ENCODE data around the gene ST8SIA2.

ST8SIA2 gene, protein sequence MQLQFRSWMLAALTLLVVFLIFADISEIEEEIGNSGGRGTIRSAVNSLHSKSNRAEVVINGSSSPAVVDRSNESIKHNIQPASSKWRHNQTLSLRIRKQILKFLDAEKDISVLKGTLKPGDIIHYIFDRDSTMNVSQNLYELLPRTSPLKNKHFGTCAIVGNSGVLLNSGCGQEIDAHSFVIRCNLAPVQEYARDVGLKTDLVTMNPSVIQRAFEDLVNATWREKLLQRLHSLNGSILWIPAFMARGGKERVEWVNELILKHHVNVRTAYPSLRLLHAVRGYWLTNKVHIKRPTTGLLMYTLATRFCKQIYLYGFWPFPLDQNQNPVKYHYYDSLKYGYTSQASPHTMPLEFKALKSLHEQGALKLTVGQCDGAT

DNA sequence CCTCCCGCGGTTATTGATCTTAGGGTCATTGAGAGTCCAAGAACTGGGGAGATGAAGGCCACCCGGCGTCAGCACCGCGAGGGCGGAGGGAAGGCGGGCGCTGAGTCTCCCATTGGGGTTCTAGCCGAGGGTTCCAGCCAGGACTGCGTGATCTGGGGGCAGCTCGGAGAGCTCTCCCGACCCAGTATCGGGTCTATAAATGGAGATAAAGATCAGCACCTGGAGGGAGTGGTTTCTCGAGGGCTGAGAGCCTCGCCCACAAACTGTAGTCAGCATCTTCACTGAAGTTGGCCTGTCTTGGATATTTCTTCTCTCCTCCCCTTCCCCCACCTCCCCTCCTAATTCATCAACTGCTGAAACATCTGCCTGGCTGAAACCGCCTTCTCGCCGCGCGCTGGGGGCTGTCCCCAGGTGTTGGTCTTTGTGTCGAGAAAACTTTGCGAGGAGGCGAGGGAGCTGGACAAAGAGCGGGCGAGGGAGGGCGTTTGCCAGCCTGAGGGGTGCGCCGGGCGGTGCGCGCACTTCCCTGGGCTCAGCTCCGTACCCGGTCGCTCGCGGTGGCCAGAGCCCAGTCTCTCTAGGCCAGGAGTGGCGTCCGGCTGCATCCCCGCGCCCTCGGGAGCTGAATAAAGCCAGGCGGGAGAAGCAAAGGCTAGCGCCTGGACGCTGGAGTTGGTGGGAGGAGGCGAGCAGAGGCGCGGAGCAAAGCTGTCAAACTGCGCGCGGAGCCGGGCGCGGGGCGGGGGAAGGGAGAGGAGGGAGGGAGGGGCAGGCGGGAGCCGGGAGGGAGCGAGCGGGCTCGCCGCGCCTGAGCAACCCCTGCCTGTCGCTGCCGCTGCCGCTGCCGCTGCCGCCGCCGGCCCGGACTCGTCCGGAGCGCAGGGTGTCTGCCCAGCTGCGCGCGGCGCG is at the start of gene ST8SIA2:
Gene ST8SIA2 (plus strand): TSS at position 811 of the 909 bp plus-strand sequence. CDS start 184 bp downstream, outside the sequence.
- DNase-seq = no peak

DNA sequence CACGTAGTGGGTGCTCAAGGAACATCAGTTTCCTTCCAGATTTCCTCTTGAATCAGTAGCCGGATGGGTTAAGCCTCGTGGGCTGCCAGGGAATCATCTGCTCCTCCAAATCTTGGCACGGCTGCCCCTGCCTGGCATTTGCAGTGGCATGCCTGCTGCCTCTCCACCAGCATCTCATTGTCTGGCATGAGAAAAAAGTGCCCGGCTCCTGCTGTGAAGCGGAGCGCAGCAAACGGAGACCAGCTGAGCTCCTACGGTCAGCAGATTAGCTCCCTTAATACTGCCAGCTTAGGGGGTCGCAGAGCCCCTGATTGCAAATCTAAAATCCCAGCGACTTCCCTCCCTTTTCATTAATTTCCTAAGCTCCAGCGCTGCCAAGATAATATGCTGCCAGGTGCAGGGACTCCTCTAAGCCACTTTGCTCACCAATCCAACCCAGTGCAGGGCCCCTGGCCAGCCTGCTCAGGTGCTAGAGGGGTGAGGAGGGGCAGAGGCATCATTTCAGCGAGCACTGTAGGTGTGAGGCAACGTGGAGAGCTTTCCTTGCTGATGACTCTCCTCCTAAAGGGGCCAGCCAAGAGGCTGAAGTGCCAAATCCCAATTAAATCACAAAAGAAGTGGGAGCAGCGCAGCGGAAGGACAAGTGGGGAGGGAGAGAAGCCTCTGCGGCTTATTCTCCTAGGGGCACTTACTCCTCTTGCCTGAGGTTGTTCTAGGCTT is 49.6 kb upstream of the ST8SIA2 start:
- DNase-seq = no peak

DNA sequence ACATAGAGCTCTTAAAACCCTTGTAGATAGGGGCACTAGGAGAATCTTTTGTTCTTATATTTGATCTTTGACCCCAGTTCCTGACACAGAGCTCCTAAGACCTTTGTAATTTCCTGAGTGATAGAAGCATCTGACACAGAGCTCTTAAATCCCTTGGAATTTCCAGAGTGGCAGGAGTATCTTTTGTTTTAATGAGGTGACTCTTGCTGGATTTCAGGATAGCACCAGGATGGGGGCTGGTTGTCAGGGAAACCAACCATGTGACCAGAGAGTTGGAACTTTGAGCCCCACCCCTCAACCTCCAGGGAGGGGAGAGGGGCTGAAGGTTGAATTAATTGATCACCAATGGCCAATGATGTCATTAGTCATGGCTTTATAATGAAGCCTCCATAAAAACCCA is 47.6 kb upstream of the ST8SIA2 start:
- no peak for DNase-seq

DNA sequence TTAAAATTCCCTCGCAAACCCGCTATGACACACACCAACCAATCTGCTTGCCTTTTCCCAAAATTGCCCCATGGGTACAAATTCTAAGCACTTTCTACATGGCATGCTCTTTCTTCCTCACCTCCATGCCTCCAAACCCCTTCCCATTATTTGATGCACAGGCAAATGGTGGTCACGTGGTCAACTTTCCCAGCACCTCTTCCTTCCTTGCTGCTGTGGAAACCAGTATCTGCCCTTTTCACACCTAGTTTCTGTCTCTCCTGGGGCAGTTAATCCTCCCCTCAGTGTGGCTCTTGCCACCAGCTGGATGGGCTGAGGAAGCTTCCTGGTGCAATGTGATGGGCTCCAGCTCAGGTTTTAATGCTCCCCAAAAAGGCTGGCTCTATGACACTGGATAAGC is 38.4 kb upstream of the ST8SIA2 start:
- DNase-seq = no peak

DNA sequence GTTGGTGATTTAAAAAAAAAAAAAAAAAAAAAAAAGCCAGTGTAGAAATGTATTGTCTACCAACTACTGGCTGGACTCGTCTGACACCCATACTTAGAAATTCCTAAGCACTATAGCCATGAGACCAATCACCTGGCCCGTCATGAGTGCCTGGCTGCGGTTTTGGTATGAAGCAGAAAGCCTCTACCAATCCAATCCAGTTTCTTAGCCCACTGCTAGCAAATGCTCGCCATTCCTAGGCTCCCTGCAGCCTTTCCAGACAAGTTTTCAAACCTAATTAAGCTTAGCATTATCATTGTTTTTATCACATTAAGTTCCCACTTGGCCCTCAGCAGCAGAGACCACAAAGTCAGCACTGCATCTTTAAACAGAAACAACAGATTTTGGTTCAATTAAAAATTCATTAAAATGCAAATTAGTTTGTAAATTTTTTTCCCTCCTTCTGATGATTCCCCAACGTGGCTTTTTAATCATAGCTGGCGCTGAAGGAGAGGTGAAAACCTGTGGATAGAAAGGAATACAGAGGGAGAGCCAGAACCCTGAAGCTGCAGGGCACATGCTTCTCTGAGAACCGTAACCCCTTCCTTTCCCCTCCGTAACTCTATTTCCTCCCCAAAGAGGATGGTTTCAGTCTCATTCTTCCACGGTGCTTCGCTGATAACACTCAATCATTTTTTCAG is 32.2 kb upstream of the ST8SIA2 start:
- no peak for DNase-seq

DNA sequence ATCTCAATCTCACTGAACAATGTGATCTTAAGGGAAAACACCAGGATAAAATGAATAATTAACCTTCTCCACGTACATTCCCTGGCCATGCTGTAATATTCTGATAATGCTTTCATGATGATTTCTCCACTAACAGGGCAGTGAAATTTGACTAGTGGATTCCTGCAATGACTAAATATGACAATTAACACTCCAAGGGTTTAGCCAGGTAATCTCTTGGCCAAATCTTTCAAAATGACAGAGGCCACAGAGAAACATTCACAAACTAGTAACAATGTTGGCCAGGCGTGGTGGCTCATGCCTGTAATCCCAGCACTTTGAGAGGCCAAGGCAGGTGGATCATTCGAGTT is 31.7 kb upstream of the ST8SIA2 start:
- DNase-seq = no peak

DNA sequence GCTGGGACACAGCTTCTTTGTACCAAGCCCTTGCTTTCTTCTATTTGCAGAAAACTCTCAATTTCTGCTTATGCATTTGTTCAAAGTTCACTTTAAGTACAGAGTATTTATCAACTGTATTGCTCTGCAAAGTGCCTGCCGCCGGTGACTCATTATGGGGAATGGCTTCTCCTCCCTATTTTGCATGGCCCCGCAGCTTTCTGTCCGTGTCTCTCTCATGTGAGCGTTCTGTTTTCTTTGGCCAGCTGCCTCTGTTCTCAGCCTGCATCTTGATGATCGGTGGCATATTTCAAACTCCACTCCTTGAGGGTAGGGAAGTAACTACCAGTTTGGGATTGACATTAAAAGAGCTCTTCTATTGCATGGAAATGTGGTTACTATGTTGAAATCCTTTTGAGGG is 28.6 kb upstream of the ST8SIA2 start:
- no peak for DNase-seq

DNA sequence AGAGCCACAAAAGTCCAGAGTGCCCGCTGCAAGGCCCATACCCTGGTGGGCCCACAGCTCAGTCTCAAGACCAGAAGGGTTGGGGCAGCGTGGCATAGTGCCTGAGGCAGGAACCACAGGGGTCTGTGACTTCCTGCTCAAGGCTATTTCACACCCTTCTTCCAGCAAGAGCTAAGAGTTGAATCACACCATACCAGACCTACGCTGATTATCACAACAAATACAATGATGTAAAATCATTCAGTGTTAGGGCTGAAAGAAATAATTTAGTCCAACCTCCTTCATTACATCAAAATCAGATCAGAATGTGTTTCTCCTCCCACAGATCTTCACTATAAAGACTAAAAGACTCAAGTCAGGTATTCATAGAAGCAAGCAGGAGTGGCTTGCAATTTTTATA is 27.8 kb upstream of the ST8SIA2 start:
- DNase-seq = no peak

DNA sequence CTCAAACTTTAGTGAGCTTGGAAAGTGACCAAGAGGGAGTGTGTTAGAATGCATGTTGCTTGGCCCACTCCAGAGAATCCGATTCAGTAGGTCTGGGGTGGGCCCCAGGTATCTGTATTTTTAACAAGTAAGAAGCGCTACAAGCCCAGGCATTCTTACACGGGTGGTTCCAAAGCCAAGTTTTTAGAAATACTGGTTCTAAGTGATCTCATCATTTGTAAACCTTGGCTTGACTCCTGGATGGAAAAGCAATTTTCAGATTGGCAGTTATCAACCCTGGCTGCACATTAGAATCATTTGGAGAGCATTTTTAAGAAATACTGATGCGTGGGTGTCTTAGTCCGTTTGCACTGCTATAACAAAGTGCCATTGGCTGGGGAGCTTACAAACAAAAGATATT is 27.3 kb upstream of the ST8SIA2 start:
- no peak for DNase-seq

DNA sequence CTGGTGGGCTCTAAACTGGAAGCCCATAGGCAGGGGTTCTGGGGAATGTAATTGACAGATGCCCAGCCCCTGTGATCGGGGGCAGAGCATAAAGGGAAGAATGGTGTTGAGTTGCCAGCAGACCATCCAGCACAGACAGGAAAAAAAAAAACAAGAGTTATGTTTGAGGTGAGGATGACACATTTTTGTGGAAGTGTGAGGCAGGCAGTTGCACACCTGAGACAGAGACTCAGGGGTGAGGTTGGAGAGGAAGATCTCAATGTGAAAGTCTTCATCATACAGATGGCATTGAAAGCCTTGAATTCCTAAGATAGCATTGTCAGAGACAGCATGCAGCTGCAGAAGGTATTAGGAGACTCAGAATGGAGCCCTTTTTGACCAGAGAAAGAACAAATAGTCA is 18.6 kb upstream of the ST8SIA2 start:
- DNase-seq = no peak

DNA sequence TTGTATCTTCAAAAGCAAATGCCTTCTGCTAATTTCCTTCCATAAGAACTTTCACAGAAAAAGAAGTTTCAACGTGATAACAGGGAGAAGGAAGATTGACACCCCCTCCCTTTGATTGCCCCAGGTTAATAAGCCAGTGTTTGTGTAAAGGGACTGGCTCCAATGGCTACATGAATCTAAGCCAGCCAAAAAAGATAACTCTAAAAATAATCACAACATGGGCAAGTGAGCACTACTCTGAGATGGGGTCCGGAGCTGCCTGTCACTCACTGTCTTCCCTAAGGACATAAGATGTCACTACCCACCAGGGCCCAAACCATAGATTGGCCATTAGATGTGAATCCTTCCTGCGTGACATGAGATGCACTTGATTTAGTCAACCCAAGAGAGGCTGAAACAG is 17.6 kb upstream of the ST8SIA2 start:
- DNase-seq = no peak

DNA sequence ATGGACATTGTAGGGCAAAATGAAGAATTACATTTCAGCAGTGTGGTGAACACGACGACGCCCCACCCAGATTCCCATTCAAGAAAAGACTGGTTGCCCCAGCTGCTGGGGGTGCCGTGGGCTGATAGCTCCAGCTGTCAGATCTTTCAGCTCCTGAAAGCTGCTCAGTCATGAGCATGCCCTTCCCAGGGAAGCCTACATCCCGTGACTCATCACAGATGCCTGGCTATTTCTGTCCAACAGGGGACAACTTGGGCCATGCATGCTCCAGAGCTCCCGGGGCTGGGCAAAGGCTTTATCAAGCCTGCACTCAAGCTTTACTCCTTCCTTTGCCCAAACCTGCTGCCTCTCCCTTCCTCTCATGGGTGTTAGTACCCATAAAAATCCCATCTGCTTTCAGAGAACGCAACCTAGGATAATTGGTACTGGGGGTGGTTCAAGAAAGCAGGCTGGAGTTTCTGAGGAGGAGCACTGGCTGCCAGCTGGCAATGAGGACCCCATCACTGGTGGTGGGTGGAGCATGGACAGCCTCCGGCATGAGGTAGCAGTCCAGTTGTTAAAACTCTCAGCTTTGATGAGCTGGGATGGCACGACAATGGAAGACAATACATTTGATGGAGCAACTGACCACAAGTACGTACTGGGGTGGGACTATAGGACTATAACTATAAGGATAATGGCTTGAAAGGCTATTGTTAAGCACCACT is 16.4 kb upstream of the ST8SIA2 start:
- no peak for DNase-seq

DNA sequence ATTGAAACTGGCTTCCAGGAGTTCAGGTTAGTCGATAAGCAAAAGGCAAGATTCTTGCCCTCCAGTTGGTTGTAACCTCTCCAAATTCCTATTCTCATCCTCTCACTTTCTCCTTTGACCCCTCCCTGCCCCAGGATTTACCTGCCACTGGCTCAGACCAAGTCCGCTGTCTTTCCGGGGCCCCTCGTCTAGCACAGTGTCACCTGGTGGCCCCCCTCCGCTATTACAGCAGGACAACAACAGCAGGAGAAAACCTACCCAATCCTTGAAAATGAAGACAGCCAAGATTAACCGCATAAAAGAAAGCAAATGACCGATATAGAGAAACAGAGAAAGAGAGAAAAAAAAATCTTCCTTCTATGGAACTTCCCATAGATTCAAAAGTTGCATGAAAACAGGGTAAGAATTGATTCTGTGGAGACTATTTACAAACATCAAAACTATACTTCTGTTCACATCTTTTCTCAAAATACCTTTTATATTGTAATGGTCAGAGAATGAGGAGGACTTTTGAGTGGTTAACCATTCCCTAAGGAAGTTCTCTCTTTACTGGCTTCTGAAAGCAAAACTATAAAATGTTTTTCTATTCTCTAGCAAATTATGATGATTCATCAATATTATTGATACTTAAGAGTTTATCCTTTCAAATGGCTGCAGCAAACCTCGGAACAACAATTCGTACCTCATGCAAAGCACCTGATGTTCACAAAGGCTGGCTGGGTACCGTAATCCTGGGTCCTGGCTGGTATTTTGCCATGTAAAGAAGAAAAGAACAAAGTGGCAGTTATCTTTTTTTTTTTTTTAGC is 10.0 kb upstream of the ST8SIA2 start:
- DNase-seq = no peak

DNA sequence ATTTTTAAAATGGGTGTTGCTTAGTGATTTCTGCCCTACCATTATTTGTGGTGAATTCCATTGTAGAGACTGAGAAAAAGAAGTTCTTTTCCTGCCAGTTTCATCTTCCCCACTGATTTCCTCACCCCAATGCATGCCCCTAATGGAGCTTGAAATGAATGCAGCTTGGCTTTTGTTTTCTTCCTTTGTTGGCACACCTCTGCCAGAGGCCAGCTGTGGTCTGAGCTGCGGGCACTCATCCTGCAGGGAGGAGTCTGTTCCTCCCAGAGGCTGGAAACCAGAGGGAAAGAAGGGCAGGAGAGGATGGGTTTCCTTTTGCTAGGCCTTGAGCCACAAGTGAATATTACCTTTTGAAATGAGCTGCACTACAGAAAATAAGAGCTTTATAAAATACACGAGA is 9.3 kb upstream of the ST8SIA2 start:
- no peak for DNase-seq

DNA sequence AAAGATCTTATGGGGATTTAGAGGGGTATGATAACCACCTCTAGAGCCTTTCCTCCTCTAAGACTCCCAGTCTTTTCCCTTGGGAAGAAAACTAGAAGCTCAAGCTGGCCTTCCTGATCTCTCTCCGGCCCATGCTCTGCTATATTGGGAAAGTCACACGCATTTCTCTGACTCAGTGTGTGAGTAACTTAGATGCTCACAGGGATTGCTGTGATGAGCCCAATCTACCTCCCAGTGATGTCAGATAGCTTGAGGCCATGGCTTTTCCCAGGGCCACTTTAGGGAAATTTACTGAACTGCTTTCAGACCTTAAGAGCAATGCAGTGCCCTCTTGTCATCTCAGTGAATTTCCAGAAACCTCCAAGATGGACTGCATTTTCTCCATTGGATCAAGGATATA is 8.6 kb upstream of the ST8SIA2 start:
- no peak for DNase-seq

DNA sequence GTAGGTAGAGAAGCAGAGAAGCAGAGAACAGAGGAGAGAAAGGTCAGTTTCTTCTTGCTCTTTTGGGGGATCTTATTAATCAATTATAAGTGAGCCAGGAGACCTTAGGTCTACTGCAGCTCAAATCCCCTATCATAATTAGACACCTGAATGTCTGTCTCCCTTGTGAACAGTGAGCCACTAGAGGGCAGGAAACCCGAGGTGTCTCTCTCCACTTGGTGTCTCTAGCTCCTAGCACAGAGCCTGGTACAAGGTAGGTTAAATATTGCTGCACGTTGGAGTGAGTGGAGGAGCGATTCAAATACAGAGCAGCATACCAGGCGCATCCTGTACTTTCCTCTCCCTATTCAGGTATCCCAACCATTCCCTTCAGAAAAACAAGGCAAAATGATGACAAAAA is 2.0 kb upstream of the ST8SIA2 start:
- DNase-seq = no peak

DNA sequence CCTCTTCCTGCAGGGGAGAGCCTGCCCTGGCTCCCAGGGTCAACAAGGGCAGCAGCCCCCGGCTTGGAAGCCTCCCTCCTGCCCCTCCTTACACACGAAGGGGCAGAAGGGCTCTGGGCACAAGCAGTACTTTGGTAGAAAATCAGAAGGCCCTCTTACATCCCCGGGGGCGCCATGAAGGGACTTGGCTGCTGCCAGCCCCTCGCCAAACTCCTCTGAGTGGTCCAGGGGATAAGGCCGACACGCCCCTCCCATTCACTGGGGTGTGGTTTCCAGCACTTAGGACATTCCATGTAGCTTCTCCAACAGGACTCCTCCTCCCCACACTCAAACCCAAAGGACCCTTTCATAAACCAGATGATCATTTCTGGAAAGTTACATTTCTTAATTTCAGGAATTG is 1.2 kb upstream of the ST8SIA2 start:
- no peak for DNase-seq

DNA sequence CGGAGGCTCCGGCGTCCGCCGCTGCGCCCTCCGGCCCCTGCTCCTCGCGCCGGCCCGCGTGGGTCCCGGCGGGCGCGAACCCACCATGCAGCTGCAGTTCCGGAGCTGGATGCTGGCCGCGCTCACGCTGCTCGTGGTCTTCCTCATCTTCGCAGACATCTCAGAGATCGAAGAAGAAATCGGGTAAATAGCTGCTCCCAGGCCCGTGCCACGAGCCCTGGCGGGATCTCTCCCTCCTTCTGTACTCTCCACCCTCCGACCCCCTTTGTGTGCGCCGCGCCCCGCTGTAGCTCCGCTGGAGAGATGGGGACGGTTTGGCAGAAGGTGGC is 263 bp downstream of the ST8SIA2 start:
- no peak for DNase-seq

DNA sequence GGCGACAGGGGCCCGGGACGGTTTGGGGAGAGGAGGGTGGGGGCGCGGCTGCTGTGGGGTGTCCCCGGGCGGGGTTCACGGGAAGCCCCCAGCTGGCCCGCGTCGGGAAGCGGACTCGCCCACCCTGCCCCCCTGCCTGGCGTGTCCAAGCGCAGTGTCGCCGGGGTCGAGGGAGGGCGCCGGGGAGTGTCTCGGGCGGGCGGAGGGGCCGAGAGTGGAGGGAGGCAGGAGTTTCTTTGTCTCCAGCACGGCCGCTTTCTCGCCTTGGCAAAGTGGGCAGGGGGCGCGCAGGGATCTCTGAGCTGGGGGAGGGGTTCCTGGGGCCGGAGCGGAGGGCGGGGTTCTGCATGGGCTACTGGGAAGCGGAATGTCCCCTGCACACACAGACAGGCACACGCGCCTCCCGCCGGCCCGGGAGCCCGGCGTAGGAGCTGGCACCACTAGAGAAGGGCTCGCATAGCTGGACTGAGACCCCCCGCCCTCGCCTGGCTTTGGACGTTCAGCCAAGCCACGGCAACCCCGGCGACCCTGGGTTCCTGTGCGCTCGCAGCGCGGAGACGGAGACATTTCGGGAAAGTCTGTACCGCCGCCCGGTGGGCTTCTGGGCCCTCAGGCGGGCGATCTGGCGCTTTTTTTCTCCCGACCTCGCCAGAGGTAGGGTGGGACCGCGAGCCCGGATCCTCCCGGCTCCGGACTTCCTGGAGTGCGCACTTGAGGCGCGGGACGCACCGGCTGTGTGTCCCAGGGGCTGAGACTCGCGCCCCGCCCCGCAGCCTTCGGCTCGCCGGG is 822 bp downstream of the ST8SIA2 start:
- no peak for DNase-seq

DNA sequence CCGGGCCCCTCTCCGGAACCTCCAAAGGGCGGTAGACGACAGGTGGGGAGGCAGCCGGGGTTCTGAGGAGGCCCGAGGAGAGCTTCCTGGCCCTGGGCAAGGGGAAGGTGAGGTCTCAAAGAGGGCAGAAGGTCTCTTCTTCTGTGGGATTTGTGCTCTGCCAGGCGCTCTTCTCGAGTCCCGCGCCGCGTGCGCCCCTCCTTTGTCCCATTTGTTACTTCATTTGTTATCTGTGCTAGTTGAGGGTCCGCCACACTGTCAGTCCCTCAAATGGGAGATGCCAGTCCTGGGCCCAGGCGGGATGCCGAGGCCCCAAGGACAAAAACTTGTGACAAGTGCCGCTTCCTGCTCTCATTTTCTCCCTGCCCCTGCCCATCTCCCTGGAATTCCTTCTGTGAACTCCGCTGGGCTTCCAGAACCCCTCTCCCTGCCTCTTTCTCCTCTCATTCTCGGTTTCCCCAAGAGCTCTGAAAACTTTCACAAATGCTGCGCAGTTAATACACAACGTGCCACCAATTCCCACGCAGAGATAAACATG is 1.5 kb downstream of the ST8SIA2 start:
- no peak for DNase-seq
